HG03280 (cell line): Measurements from ENCODE around the gene DTX1.
"Not testable (repeated sequence)": the region's sequence is repeated elsewhere in the genome, so short reads cannot be mapped to it uniquely, and the experiment has no call there.

ENCODE experiments used
- ATAC-seq: cut with Tn5 transposase; IDR thresholded peaks from one replicate; pipeline ENCODE4 v1.9.1; 2021; ENCODE audit warnings: mild to moderate bottlenecking, moderate library complexity; ENCODE audit not compliant: unreplicated experiment

The DTX1 gene

DNA sequence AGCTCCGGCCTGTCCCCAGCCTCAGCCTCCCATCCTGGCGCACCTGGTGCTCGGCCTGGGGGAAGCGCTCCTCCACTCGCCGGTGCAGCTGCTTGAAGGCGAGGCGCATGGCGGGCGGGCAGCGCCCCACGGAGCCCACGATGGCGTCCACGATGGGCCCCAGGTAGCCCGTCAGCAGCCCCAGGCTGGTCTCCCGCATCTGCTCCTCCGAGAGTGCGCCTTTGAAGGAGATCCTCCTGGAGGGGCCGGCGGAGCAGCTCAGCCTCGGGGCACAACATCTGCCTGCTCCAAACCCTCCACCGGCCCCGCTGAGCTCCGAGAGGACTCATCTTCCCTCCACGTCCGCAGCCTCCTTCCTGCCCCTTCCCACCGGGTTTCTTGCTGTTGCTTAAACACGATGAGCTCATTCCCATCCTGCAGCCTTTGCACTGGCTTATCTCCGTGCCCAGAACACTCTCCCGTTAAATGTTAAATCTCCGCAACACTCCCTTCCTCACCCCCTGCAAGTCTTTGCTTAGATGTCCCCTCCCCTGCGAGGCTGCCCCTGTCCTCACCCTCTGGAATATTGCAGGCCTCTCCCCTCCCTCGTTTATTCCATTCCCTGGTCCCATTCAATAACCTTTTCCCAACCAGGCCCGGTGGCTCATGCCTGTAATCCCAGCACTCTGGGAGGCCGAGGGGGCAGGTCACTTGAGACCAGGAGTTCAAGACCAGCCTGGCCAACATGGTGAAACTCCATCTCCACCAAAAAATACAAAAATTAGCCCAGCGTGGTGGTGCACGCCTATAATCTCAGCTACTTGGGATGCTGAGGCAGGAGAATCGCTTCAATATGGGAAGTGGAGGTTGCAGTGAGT is 55.7 kb downstream of the DTX1 start:
- no peak for ATAC-seq

DNA sequence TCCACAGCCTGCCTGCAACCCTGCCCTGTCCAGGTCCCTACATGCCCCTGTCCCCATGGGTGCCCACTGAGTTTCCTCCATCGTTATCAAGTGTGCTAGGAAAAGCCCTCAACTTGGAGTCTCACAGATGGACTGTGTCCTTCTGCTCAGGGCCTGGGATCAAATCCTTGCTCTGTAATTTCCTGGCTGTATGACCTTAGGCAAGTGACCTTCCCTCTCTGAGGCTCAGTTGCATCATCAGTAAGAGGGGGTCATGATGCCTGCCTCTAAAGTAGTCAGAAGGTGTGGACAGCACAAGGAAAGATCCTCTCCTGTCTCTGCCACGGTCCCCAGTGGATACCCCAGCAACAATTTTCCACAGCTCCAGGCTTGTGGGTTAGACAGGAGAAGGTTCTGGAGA is 56.9 kb downstream of the DTX1 start:
- no peak for ATAC-seq

DNA sequence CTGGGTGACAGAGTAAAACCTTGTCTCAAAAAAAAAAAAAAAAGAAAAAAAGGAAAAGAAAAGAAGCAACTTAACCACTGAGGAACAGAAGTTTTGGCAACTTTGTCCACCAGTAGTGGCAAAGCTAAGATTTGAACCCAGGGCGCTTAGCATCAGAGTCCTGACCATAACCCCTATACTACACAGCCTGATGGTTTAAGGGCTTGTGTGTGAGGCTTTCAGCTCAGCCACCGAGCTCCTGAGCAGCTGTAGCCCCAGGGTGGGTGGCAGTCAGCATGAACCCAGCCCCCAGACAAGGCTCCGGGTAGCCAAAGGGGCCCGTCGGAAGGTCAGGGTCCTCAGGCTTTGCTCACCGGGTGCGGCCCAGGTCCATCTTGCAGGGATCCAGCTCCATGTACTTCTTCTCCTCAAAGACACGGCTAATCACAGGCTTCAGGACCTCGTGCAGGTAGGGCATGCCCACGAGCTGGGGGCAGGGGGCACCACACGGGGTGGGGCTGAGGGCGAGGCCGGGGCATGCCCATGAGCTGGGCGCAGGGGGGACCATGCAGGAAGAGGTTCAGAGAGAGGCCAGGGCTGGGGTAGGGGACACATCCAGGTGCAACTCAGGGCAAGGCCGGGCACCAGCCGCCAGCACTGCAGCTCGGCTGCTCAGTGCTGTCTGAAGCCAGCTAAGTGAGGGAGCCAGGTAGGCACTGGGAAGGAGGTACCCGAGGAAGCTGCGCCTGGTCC is 58.1 kb downstream of the DTX1 start:
- no peak for ATAC-seq

DNA sequence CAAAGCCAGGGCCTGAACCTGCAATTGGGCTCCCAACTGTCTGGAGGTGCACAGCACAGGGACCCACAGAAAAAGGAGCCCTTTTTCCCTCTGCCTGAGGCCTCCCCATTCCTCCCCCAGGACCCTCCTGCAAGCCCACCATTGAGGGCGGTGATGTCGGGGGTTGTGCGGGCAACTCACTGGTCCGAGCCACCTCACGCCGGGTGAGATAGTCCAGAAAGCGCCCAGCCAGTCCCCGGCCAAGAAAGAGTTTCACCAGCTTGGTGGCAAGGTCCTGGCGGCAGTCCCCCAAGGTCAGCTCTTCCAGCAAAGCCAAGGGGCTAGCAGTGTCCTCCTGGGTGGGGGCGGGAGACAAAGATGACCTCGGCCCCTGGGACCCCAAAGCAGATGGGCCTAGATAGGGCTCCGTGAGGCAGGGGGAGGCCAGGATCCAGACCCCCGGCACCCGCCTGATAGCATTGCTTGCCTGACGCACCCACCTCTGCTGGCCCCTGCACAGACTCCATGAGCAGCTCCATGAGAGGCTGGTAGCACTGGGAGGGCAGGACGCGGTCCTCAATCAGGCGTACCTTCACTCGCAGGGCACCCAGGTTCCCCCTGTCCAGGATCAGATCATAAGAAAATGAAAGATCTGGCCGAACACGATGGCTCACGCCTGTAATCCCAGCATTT is 59.1 kb downstream of the DTX1 start:
- no peak for ATAC-seq

DNA sequence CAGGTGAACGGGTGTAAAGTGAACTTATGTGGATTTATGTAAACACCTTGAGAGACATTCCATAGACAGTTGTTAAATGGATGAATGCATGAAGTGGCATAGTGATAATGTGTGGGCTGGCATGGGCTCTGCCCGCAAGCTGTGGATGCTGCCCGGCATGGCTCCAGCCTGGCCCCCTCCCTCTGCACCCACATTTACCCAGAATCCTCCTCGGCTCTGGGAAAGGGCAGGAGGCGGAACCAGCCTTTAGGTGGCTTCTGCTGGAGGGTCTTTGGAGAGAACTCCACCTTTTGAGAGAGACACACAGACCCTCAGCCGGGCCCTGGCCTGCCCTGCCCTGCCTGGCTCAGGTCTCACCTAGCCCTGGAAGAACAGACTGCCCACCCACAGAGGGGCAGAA is 60.3 kb downstream of the DTX1 start:
- no peak for ATAC-seq

DNA sequence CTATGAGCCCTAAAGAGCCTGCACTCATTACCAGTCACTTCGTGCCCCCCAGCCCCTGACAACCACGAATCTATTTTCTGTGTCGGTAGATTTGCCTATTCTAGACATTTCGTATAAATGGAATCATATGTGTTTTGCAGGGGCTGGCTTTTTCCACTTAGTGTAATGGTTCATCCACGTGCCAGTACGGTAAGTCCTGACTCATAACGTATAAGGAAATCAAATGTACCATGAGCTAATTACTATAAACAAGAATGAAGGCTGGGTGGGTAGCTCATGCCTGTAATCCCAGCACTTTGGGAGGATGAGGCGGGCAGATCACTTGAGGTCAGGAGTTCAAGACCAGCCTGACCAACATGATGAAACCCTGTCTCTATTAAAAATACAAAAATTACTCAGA is 61.2 kb downstream of the DTX1 start:
- ATAC-seq = not testable (repeated sequence)

DNA sequence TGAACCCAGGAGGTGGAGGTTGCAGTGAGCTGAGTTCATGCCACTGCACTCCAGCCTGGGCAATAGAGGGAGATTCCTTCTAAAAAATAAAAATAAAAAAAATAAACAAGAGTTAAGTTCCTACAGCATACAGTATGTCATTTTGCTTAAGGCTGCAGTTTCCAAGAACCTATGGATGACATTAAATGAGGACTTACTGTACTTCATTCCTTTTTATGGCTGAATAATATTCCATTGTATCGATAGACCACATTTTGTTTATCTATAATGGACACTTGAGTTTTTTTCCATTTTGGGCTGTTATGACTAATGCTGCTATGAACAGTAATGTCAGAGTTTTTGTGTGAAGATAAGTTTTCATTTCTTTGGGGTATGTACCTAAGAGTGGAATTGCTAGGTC is 61.6 kb downstream of the DTX1 start:
- no peak for ATAC-seq

DNA sequence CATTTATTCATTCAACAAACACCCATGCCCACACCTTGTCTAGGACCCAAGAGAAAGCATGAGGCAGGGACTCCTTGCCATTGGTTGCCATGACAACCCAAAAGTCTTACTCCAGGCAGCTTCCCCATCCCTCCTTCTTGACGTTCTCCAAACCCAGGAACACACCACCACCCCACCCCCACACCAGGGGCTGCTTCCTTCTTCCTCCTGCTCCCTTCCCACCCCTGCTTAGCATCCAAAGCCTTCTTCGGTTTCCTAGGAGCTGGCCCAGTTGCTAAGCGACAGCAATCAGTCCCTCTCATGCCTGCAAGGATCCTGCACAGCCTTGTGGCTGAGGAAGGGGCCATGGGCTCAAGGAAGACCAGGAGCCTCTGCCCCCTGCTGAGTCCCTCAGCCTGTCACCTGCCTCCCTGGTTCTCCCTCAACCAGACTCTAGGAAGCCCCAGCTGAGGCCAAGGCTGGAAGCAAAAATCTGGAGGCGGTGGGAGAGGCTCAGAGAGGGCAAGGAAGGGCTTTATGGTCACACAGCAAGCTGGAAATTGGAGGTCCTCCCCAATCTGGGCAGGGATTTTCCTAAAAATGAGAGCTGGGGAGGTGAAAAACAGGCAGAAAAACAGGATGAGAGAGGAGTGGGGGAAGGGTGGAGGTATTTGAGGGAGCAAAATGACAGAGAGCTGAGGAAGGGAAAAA is 63.6 kb downstream of the DTX1 start:
- ATAC-seq = no peak

DNA sequence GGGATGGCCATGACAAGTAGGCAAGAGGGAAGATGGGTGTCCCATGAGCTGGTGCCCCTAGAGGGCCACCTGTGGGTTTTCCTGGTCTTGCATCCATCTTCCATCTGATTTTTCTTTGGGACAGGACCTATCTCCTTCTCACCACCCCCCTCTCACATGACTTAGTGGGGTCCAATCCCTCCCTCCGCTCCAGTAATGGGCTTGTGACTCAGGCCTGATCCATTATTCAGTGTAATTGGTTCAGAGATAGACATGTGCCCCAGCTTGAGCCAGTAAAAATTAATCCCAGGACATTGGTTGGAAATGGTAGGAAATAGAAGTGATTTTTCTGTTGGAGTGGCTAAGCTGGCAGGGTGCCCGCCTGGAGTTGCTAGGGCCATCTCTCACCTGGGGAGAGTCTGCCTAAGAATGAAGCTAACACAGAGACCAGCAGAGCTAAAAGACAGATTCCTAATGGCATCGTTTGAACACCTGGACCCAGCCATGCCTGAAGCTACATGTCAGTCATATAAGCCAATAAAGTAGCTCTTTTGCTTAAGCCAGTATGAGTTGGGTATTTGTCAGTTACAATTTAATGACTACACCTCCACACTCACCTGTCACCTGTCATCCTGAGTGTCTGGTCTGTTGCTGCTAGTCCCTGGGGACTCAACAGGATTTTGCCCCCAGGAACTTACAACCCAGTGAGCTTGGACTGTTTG is 64.3 kb downstream of the DTX1 start:
- ATAC-seq = no peak

DNA sequence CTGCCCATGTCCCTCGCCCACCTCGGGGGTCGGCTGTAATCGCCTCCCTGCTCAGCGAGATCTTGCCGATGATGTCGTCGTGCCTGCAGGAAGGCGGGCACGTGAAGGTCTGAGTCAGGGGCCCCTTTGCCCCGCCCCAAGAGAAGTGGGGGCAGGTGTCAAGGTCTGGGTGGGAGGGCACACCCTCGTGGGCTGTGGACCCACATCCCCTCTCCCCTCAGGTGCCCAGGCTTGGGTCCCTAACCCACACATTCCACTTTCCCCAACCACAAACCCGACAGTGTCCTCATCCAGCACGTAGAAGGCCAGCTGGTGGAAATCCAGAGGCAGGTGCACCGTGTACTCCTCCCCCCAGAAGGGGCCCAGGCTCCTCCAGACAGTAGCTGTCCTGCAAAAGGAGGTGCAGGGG is 71.3 kb downstream of the DTX1 start:
- ATAC-seq = no peak

DNA sequence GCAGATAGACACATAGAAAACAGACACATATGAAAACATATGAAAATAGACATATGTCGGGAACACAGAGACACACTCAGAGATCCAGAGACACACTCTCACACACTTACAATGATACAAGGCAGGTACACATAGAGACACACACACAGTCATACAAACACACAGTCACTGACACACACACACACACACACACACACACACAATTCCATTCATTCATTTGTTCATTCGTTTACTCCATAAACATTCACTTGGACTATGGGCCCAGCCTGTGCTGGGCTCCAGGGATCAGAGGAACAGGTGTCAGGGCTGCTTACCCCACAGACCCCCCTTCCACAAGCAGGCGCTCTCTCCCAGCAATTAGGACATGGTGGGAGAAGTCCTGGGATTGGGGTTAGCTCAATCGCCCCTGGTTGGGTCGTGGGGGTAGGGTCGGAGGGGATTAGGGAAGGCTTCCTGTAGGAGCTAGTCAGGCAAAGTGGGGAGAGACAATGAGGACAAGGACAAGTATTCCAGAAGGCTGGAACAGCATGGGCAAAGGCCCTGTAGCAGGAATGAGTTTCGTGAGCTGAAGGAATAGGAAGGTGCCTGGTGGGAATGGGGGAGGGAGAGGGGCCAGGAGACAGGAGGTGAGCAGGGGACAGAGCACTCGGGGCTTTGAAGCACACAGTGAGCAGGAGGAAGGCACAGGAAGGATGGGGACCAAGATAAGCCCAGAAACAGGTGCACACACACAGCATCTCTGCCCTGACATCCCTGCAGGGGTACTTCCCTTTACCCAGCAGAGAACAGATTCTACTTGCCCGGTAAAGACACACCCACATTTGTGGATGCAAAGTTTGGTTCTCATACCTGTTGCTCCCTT is 72.5 kb downstream of the DTX1 start:
- no peak for ATAC-seq

DNA sequence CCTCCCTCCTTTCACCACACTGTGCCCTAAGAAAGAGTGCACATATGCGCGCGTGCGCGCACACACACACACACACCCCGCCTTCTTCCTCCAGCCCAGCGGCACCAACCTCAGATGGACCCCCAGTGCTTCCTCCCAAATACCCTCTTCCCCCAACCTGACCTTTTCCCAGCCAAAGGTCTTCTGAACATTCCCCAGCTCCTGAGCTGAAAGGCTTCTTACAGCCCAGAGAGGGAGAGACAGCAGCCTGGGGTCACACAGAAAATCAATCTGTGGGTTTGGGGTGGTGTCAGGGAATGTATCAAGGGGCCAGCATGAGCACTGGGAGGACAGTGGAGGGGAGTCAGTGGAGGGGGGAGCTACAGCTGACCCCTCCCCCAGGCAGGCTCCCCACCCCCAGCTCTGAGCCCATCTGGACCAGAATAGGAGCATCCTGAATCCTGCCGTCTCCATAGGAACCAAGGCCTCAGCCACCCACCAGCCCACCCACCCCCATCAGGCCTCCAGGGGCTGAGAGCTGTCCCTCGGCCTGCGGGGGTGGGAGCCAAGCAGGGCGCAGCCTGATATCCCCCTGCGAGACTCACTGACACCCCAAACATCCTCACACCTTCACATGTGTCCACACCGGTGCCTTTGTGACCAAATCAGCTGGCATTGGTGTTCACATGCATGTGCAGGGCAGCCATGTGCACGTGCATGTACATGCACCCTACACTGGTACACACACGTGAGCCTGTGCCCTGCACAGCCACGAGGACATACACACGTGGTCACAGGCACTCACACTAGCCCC is 73.3 kb downstream of the DTX1 start:
- ATAC-seq = no peak

DNA sequence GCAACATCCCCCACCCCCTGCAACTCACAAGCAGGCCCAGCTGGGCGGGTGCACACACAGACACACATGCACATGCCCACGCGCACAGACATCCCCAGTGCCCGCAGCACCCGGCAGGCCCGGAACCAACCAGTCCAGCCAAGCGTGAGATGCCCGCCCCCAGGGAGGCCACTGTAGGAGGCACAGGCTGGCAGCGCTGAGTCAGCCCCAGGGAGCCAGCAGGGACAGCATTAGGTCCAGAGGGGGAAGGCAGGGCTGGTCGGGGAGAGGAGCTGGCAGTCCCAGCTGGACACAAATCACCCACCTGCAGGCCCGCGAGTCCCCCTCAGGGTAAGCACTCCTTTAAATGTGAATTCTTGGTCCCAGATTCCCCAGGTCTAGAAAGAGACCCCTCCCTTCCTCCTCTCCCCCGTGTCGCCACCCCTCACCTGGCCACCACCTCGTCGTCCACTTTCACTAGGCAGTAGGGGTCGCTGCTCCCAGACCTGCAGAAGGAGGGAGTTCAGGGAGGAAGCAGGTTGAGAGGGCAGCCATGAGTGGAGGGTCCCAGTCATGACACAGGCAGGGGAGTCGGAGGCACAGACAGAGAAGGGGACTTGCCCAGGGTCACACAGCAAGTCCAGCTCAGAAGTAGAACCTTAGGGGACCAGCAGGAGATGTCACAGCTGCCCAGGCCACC is 74.1 kb downstream of the DTX1 start:
- ATAC-seq = no peak

DNA sequence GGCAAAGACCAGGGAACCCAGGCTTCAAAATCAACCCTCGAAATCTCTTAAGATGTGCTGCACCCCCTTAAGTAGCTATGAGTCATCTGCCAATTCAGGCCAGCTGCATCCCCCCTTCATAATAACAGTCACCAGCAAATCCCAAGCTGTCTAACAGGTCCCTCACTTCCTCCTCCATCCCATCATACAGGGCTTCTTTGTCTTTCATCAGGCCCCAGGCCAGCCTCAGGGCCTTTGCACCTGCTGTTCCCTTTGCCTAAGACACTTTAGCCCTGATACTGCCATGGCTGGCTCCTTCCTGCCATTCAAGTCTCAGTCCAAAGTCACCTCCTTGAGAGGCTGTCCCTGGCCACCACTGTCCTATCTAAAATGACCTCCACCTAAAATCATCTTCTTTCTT is 75.0 kb downstream of the DTX1 start:
- ATAC-seq = no peak

DNA sequence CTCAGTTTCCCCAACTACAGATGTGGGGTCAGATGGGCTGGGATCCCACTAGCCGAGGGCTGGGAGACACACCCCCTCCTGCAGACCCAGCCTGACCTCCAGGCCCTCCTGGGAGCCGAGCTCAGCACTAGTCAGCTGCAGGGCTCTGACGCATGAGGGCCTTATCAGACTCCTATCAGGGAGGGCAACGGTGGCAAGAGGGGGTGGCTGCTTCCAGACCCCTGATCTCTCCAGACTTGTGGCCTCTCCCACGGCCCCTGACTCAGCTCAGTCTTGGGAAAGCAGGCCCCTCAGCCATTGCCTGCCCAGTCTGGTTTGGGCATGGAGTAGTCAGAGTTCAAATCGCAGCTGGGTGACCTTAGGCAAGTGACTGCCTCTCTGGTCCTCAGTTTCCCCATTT is 76.5 kb downstream of the DTX1 start:
- no peak for ATAC-seq

DNA sequence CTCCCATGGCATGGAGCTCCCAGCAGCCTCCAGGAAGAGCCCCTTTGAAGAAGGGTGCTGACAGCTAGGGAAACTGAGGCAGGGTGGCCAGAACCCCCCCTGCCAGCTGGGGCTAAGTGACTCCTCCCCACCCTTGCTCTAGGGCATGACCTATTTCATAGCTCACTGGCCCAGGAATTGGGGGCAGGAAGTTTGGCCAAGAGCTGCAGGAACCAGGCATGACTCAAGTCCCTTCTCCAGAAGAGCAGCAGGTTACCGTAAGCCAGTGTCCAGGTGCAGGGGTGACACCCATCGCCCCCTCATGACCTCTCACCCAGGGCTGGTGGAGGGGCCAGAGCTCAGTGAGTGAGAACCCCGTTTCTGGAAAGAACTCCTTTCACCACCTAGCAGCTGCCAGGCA is 77.1 kb downstream of the DTX1 start:
- no peak for ATAC-seq

DNA sequence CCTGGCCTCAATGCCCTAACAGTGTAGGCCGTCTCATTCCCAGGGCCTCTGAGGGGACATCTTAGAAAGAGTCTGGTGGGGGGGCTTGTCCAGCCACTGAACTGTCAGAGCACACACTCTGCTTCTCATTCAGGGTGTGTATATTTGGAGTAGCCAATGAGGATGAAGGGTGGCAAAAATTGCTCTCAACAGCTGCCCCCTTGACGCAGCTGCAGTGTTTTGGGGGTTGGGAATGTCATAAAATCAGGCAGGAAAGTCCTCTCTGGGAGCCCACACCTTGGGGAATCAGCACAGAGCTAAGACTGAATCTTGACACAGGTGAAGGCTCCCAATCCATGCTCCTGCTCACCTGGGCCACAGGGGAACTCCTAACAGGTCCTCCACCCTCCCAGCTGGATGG is 77.5 kb downstream of the DTX1 start:
- no peak for ATAC-seq

DNA sequence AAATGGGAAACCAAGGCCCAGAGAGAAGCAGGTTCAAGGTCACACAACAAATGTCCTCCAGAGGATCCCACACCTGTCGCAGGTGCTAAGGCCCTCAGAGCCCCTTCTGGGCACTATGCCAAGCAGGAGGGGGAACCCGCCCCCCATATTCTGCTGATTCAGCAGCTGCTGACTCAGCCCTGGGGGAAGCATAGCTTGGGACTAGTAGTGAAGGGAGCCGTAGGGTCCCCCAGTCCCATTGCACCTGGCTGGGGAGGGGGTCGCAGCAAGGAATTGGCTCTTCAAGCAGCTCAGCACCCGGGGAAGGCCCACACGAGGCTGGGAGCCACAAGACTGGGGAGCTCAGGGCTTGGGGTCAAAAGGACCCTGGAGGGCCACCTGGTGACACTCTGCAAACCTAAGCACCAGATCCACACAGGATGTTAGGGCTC is 78.0 kb downstream of the DTX1 start:
- no peak for ATAC-seq
